Stimulated activated CD4-positive, alpha-beta T cell treated with anti-CD3 and anti-CD28 coated beads, Interleukin-1b, Interleukin-23, amount 100 ng/mL, for 24 hours (primary cell): ENCODE results near the gene SLC29A2.

Experiments used
- DNase-seq, 4 experiments: peaks; one replicate each; pipeline ENCODE4 v3.0.0-alpha.2; 2020; ENCODE audit warnings: low read depth in 4 of 4, low spot score in 1 of 4

The SLC29A2 gene

GRCh38 chr11:66371627-66372415 lies at the start of gene SLC29A2:
TSS of gene SLC29A2 (minus strand) at chr11:66371760. CDS start at chr11:66371591, 169 bp downstream.
- DNase-seq: peak; percentile 49 to 82 (median 62)

GRCh38 chr11:66420671-66421476 lies 49.3 kb upstream of the SLC29A2 start, which contains the start of gene NPAS4:
TSS of gene NPAS4 (plus strand) at chr11:66421035. CDS start at chr11:66421180, 145 bp downstream.
- DNase-seq: no peak

- no peak for DNase-seq
These were observed 48.3 kb upstream of the SLC29A2 start for GRCh38 chr11:66419825-66420224.

GRCh38 chr11:66418986-66419308 lies 47.4 kb upstream of the SLC29A2 start:
- DNase-seq: no peak

- DNase-seq: peak; percentile 33 to 70 (median 52)
These were observed 46.8 kb upstream of the SLC29A2 start for GRCh38 chr11:66418168-66418985.

GRCh38 chr11:66417000-66417399 lies 45.4 kb upstream of the SLC29A2 start:
- DNase-seq: peak in 1 of 4 experiments; percentile 27

GRCh38 chr11:66415423-66415822 lies 43.9 kb upstream of the SLC29A2 start:
- DNase-seq: no peak

- DNase-seq: no peak
These were observed 42.8 kb upstream of the SLC29A2 start for GRCh38 chr11:66414120-66414934.

- no peak for DNase-seq
These were observed 41.6 kb upstream of the SLC29A2 start for GRCh38 chr11:66413167-66413566.

- DNase-seq: no peak
These were observed 40.5 kb upstream of the SLC29A2 start for GRCh38 chr11:66412110-66412509.

GRCh38 chr11:66411323-66411722 lies 39.8 kb upstream of the SLC29A2 start:
- no peak for DNase-seq

GRCh38 chr11:66410191-66410590 lies 38.6 kb upstream of the SLC29A2 start:
- DNase-seq: no peak

GRCh38 chr11:66409226-66409625 lies 37.7 kb upstream of the SLC29A2 start:
- no peak for DNase-seq

GRCh38 chr11:66408488-66409214 lies 37.1 kb upstream of the SLC29A2 start:
- peak; percentile 86 to 95 (median 89) for DNase-seq

- no peak for DNase-seq
These were observed 36.1 kb upstream of the SLC29A2 start for GRCh38 chr11:66407651-66408050.

- DNase-seq: no peak
These were observed 22.4 kb upstream of the SLC29A2 start for GRCh38 chr11:66393954-66394353.

GRCh38 chr11:66391322-66391721 lies 19.8 kb upstream of the SLC29A2 start:
- no peak for DNase-seq

- peak in 2 of 4 experiments; percentile 51 to 59 for DNase-seq
These were observed 17.3 kb upstream of the SLC29A2 start for GRCh38 chr11:66388780-66389386.
